Kidney glomerular epithelial cell (primary cell): ENCODE measurements around the gene TNFRSF19.
"Not testable (repeated sequence)": the region's sequence is repeated elsewhere in the genome, so short reads cannot be mapped to it uniquely, and the experiment has no call there.

Experiments used
- DNase-seq: peaks from one replicate; lab custom pipeline; 2025; lab: John Stamatoyannopoulos, UW

TNFRSF19 gene, protein sequence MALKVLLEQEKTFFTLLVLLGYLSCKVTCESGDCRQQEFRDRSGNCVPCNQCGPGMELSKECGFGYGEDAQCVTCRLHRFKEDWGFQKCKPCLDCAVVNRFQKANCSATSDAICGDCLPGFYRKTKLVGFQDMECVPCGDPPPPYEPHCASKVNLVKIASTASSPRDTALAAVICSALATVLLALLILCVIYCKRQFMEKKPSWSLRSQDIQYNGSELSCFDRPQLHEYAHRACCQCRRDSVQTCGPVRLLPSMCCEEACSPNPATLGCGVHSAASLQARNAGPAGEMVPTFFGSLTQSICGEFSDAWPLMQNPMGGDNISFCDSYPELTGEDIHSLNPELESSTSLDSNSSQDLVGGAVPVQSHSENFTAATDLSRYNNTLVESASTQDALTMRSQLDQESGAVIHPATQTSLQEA

DNA sequence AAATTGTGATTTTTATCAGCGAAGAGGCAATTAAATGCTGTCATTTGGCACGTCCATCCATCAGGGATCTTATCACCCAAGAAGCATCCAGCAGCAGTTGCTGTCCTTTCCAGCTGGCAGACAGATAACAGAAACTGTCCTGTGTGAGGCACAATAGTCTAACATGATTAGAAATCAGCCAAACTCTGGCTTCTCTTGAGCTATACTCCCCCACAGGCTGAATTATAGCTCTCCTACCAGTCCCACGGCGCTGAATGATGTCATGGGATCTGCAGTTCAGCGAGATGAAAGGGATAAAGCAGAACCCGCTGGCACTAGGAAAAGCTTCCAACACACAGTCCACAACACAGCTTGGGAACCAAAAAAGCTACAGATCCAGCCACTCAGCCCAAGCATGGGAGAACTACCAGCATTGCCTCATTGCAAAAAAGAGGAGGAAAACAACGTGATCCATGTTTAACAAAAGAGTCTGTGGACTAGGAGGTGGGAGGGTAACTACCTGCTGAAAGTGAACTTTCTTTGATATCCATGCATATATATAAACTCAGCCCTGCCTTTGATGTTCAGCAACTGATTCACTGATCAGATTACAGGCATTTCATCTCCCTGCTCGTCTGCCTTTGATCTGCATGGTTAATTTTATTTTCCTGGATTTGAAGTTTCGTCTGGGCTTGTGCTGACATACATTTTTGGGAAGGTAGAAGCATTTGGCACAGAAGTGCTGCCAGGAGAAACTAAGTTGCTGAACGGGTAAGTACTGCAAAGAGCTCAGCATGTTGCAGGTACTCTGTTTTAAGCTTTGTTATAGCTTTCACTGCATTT lies at the start of gene TNFRSF19:
TSS of gene TNFRSF19 (plus strand) at position 314 of the 822 bp plus-strand sequence. CDS start 19,772 bp downstream, outside the sequence.
- peak; percentile 85 for DNase-seq

DNA sequence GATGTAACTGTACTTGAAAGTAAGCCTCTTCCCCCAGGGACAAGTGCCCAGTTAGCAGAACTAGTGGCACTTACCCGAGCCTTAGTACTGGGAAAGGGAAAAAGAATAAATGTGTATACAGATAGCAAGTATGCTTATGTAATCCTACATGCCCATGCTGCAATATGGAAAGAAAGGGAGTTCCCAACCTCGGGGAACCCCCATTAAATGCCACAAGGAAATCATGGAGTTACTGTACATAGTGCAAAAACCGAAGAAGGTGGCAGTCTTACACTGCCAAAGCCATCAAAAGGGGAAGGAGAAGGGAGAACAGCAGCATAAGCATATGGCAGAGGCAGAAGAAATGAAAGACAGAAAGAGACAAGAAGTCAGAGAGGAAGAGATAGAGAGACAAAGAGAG lies 40.3 kb upstream of the TNFRSF19 start:
- not testable (repeated sequence) for DNase-seq

DNA sequence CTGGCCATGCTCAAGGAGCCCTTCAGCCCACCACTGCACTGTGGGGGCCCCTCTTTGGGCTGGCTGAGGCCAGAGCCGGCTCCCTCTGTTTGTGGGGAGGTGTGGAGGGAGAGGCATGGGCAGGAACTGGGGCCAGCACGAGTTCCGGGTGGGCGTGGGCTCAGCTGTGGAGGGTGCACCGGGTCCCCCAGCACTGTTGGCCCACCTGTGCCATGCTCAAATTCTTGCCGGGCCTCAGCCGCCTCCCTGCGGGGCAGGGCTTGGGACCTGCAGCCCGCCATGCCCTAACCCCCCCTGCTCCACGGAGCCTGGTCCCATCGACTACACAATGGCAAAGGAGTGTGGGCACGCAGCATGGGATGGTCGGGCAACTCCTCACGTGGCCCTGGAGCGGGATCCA lies 38.8 kb upstream of the TNFRSF19 start:
- DNase-seq: no peak

DNA sequence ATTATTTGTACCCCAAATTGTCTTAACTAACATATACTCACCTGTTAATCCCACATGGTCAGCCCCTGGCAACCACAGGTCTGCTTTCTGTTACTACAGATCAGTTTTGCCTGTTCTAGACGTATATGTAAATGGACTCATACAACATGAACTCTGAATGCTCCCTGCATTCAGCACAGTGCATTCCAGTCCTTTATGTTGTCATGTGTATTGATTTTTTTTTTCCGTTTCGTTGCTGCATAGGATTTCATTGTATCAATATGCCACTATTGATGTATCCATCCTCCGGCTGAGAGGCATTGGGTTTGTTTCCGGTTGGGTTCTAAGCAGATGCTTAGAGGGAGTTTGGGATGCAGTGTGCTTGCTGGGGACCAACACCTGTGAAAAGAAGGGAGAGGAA lies 36.1 kb upstream of the TNFRSF19 start:
- no peak for DNase-seq

DNA sequence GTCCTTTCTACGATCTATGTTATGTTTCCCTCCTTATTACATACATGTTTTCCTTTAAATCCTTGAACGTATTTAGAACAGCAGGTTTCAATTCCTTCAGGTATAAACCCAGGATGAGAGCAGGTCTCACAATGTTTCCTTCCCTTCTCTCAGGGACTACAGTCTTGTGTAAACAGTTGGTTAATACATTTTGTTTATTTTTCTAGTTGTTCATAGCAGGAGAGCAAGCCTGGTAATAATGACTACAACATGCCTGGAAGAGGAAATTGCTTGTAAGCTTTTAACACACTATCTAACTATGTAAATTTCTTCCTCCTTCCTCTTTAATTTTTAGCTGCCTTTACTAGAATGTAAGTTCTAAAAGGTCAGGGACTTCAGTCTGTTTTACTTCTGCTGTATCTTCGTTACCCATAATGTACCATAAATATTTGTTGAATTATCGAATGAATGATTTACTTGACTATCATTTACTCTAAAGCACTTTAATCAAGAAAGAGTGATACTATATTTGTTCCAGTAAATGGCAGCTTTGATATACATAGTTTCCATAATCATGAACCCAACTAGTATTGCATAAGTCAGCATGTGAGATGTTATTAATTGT lies 28.9 kb upstream of the TNFRSF19 start:
- DNase-seq: no peak

DNA sequence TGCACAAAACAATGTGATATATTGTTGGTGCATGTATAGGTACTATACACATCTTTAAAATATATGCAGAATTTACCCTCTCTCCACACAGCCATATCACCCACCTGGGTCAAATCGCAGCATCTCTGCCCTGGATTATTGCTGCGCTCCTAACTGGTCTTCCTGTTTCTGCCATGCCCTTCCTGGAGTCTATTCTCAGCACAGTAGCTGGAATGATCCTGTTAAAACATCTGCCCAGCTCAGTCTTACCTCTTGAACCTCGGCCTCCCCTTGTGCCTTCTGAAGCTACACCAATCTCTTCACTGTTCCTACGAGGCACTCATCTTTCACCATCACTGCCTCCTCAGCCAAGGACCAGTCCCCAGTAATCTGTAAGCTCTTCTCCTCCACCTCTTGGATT lies 25.5 kb upstream of the TNFRSF19 start:
- no peak for DNase-seq

DNA sequence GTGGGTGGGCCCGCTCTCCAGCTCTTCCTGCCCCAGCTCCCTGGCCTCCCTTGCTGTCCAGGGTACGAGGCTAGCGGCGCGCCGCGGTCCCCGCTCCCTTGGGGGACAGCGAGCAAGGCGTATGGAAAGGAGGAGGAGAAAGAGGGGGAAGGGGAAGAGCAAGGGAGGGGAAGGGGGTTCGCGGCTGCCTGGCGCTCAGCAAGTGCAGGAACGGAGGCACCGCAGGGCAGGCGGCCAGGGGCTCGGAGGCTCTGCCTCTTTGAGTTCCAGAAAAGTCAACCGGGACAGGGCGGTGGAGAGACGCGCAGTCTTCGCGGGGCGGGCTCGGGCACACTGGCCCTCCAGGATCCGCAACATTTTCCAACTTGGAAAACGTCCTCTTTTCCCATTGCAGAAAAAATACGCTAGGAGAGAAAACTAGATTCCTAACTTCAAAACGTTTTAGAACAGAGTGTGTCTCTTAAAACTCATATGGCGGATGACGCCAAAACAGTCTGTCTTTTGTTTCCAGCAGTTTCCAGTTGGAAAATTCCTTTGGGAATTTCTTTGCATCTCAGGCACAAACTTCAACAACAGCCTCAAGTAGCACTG lies 23.1 kb upstream of the TNFRSF19 start:
- DNase-seq: no peak

DNA sequence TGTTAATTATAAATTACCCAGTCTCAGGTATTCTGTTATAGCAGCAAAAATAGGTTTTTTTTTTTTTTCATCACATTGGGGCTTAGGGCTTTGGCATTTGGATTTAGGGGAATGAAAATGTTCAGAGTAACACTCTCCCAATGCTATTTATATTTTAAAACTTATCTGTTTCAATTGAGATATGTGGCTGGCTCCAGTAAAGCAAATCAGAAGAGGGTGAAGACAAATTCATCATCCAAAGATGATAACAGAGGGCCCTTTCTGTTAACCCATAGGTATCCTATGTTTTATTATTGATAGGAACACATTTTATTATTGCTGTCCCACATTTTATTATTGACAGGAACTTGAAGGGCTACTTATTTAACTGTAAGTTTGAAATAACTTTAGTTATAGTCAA lies 20.5 kb upstream of the TNFRSF19 start:
- no peak for DNase-seq

DNA sequence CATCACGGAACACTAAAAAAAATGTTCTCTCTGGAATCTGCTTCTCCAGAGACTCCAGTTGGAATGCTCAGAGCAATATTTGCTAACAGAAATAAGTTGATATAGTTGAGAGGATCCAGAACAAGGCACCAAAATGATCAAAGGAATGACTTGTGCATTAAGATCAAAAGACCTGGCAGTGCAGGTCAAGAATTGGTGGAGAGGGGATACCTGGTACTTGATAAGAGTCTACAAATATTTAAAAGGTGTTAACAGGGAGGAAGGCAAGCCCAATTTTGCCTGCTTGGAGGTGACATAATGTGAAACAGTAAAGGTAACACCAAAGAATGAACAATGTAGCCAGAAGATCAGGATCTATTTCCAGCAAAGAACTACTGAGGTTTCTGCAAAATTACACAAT lies 20.0 kb upstream of the TNFRSF19 start:
- no peak for DNase-seq

DNA sequence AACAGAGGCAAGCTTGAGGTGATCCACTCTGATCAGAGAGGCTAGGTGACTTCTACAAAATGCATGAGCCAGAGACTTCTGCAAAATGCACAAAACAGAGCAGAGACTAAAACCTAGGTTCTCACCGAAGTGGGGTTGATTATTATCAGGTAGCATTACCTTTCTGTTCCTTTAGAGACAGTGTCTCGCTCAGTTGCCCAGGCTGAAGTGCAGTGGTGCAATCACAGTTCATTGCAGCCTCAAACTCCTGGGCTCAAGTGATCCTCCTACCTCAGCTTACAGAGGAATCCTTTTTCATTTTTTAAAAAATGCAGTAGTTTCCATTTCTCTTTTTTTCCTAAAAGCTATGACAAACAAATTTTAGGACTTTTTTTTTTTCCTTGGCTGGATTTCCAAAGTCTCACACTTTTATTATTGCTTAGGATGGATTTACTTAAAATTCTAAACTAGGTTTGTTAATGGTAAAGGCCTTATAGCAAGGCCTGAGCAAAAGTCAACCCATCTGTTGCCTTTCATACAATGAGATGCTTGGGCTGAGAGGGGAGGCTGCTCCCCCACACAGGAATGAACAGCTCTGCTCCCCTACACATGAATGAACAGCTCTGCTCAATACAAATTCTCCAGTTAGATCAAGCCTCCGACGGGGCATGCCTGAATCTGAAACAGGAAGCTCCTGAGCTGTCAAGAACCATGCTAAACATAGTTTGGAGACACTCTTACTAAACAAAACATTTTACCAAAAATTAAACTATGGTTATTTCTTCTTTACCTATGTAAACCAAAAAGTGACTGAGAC lies 18.8 kb upstream of the TNFRSF19 start:
- DNase-seq: peak; percentile 10

DNA sequence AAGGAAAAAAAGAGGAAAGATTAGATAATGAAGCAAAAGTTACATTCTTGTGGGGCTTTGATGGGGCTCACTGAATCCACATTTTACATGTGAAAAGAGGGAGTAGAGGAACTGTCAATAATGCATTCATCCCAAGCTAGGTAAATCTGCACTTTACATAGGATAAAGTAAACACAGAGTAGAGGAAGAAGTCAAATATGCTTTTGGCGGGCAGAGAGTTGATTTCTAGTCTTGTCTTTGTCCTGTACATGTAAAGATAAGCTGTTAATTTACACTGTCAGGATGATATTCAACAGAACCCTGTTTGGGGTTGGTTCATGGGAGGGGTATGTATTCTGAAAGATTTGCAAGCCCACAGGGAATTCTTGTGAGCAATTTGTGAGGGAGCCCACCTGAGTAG lies 18.0 kb upstream of the TNFRSF19 start:
- no peak for DNase-seq

DNA sequence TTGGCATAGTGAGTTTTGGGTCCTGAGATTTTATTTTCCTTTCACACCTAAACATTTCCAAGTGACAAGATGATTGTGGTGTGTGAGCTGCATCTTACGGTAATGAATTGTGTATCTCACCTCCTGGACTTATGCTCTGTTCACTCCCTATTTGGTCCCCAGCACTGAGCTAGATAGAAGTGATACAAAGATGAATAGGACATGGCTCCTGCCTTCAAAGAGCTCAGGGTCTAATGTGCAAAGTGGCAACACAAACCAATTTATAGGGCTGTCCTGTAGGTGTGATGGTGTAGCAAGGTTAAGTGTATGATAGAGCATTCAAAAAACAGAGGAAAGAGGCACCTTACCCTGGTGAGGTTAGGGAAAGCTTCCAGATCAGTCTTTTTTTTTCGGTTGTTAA lies 17.6 kb upstream of the TNFRSF19 start:
- no peak for DNase-seq

DNA sequence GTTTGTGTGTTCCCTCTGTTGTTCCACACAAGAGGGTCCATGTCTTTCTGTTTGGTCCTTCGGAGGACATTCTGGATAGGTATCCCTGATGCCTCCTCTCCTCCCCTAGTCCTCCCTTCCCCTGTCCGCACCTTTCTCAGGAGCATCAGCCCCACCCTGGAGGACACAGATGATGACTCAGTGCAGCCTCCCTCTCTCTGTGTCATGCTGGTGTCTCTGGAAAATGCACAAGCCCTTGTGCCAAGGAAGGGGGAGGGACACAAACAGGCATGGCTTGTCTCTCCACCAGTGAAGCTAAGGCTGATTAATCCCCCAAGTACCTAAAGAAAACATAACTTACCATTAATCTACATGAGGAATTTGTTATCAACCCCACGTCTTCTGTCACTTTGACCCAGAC lies 16.2 kb upstream of the TNFRSF19 start:
- DNase-seq: no peak

DNA sequence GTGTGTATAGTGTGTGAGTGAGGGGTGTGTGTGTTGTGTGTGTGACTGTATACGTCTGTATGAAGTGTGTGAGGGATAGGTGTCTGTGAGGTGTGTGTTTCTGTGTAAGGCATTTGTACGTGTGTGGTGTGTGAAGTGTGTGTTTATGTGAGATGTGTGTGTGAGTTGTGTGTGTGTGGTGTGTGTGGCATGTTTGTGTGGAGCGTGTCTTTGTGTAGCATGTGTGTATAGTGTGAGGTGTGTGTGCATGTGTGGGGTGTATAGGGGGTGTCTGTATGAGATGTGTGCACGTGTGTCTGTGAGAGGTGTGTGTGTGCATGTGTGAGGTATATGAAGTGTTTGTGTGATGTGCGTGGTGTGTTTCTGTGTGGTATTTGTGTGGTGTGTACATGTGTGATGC lies 13.2 kb upstream of the TNFRSF19 start:
- DNase-seq: no peak

DNA sequence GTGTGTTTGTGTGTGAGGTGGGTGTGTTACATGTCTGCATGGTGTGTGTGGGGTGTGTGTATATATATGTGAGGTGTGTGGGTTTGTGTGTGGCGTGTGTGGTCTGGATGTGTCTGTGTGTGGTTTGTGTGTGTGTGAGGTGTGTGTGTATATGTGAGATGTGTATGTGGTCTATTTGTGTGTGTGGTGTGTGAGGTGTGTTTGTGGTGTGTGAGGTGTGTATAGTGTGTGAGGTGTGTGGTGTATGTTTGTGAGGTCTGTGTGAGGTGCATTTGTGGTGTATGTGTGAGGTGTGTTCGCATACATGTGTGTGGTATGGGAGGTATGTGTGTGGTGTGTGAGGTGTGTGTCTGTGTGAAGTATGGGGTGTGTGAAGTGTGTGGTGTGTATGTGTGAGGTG lies 12.5 kb upstream of the TNFRSF19 start:
- DNase-seq: no peak

DNA sequence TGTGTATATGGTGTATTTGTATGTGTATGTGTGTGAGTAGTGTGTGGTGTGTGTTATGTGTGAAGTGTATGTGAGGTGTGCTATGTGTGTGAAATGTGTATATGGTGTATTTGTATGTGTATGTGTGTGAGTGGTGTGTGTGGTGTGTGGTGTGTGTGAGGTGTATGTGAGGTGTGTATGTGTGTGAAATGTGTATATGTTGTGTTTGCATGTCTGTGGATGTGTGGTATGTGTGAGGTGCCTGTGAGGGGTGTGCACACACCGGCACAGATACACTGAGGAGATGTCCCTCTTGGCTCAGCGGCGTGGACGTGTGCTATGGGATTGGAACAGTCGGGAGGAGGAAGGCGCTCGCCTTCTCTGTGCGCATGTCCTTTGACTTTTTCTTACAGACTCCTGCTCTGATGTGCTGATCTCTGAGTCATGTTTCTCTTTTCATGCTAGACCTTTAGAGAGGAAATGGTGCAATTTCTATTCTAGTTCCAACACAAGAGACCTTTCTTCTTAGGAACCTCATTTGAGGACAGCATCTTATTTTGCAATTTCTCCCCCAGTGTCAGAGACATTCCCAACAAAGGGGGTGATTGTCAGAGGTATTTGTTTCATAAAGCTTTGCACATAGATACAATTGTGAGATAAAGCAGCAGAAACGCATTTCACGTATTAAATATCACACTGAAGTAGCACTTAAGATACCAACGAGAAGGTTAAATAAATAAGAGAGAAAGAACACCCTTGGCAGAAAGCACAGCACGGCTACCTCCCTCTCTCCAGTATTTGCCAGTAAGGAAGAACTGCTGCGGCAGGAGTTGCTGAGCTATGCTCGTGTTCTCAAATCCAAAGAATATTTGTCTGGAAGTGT lies 11.3 kb upstream of the TNFRSF19 start:
- DNase-seq: peak; percentile 28

DNA sequence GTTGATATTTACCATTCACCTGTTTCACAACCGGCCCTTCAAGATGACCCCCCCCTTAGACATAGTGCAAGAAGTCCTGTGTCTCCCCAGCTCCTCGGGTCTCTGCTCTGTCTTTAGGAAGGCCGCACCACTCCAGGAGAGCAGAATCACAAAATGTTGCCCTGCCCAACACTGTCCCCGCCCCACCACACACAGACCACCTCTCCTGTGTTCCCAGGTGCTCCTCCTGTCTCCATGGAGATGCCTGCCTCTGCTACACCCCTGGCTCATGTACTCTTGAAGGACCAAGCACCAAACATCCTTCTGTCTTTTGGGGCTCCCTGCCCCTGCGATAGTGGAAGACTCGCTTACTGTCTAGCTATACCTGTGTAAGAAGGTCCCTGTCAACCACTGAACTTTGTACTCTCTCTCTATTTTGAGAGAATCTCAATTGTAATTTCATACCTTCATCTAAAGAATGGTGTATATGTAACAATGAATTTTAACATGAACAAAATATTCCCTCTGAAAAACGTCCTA lies 9.6 kb upstream of the TNFRSF19 start:
- no peak for DNase-seq

DNA sequence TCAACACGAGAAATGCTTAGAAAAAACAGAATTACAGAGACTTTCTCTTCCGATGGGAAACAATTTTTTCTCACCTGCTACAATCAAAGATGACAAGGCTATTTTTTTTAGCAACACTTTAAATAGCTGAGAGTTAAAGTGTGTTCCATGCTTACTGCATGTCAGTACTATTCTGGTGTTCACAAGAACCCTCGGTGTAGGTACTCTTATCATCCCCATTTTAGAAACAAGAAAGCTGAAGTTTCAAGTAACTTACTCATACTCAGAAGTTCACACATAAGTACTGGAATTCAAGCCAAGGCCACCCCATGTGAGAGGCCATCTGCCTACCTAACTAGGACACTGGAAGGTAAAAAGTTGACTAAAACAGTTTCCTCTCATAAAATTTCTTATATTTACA lies 9.0 kb upstream of the TNFRSF19 start:
- no peak for DNase-seq

DNA sequence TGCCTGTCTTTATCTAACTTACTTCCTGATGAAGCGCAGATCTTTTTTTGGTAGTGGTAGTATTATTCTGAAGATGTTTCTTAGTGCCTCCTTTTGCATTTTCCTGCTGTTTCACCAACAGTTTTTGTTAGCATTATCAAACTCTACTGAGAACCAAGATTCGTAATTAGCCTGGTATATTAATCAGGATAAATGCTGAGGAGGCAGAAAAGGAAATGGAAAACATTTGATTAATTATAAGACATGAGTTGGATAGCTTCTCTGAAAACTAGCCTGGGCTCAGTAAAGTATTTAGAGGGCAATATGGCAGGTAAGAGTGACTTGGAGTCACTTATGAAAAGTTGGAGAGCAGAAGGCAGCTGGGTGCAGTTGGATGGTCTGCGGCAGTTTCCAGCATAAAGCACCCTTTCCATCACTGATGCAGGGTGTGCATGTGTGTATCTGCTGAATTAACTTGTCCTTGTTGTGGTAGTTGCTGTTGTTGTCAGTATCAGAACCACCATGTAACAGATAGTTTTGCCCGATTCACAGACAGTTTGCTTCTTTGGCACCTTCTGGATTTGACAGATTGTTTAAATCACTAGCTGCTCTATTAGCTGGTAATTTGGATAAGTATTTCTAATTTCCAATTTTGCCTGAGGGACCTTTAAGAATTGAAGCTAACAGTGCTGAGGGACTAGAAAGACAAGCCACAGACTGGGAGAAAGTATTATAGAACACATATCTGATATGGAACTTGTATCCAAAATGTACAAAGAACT lies 6.9 kb upstream of the TNFRSF19 start:
- DNase-seq: no peak
